A549 (cell line): ENCODE data around the gene NOP9. TPM values are rescaled to one million over a fixed set of nuclear protein-coding genes. Genes with fewer than 3 reads are reported as not detected.

Experiments used
- ATAC-seq, 2 experiments: fragments of 200-7000 bp in 1 of 2; fragments of >200 bp in 1 of 2; cut with Nextera tagmentation in 1 of 2; cut with Tn5 transposase in 1 of 2; 3 replicates each; pipeline versions ENCODE4 v1.8.0 to v1.9.1; 2018 to 2020; ENCODE audit warnings: mild to moderate bottlenecking in 1 of 2, moderate library complexity in 1 of 2
- CTCF ChIA-PET: fragments of 300-600 bp; sonication (Branson Sonifier 250); formaldehyde crosslinking; extraction: SDS; loops from one replicate; lab custom pipeline; 2021; ENCODE audit warnings: antibody characterized with exemption, inconsistent platforms; lab: Yijun Ruan, JAX
- POLR2A ChIA-PET: fragments of 350-600 bp; formaldehyde crosslinking; extraction: SDS; loops from one replicate; lab custom pipeline; 2021; ENCODE audit warnings: antibody characterized with exemption, inconsistent platforms; lab: Yijun Ruan, JAX
- DNase-seq, 2 experiments: peaks; one replicate each; pipeline versions ENCODE4 v3.0.0 to v3.0.0-alpha.2; 2011 to 2016; ENCODE audit warnings: low read depth in 1 of 2, low spot score in 1 of 2
- FAIRE-seq: peaks from 2 replicates; lab custom pipeline; 2011; peaks lifted over from hg19 to GRCh38; lab: Jason Lieb, UNC
- H3K27ac ChIP-seq, 2 experiments: fragments of >200 bp; sonication (Bioruptor Twin); formaldehyde crosslinking; 3 replicates each; pipeline ENCODE4 v1.5.1; 2016 to 2017
- H3K4me1 ChIP-seq: fragments of >200 bp; sonication (Bioruptor Twin); formaldehyde crosslinking; 3 replicates; pipeline ENCODE4 v1.6.1; 2016
- H3K4me2 ChIP-seq: fragments of >200 bp; sonication (Bioruptor Twin); formaldehyde crosslinking; 3 replicates; pipeline ENCODE4 v1.6.1; 2016
- H3K4me3 ChIP-seq: fragments of >200 bp; sonication (Bioruptor Twin); formaldehyde crosslinking; 3 replicates; pipeline ENCODE4 v1.5.1; 2016
- H3K9me3 ChIP-seq: fragments of >200 bp; sonication (Bioruptor Twin); formaldehyde crosslinking; 3 replicates; pipeline ENCODE4 v1.6.1; 2016
- BHLHE40 ChIP-seq: IDR thresholded peaks from 2 replicates; pipeline ENCODE4 v1.6.1; 2012; ENCODE audit warnings: low read depth, low read length, inconsistent platforms
- CBX2 ChIP-seq: fragments of 200-600 bp; sonication (generic); IDR thresholded peaks from 2 replicates; pipeline ENCODE4 v1.6.1; 2016; ENCODE audit warnings: low read depth, mild to moderate bottlenecking, borderline replicate concordance
- CBX8 ChIP-seq: fragments of 200-600 bp; sonication (generic); IDR thresholded peaks from 2 replicates; pipeline ENCODE4 v1.6.1; 2016
- CEBPB ChIP-seq, 2 experiments: fragments of >200 bp in 1 of 2; sonication (Bioruptor Twin) in 1 of 2; formaldehyde crosslinking in 1 of 2; IDR thresholded peaks; 2 replicates each; pipeline ENCODE4 v1.6.1; 2012 to 2016
- CHD4 ChIP-seq: fragments of 200-600 bp; sonication (generic); IDR thresholded peaks from 2 replicates; pipeline ENCODE4 v1.6.1; 2016; ENCODE audit warnings: antibody characterized with exemption, mild to moderate bottlenecking, borderline replicate concordance
- CTCF ChIP-seq: fragments of >200 bp; sonication (Bioruptor Twin); formaldehyde crosslinking; IDR thresholded peaks from 3 replicates; pipeline ENCODE4 v1.5.1; 2016
- EHF ChIP-seq: fragments of 250-450 bp; sonication (Bioruptor Pico); IDR thresholded peaks from 2 replicates; pipeline ENCODE4 v1.5.0; 2020; ENCODE audit warnings: mild to moderate bottlenecking
- FOXS1 ChIP-seq: fragments of 250-450 bp; sonication (Bioruptor Pico); IDR thresholded peaks from 2 replicates; pipeline ENCODE4 v1.5.0; 2020; ENCODE audit warnings: mild to moderate bottlenecking, moderate library complexity
- HES2 ChIP-seq: fragments of >200 bp; sonication (Bioruptor Twin); formaldehyde crosslinking; IDR thresholded peaks from 2 replicates; pipeline ENCODE4 v1.6.1; 2016
- HMGXB4 ChIP-seq: fragments of 250-450 bp; sonication (Bioruptor Pico); IDR thresholded peaks from 2 replicates; pipeline ENCODE4 v1.5.0; 2021; ENCODE audit warnings: mild to moderate bottlenecking, moderate library complexity, borderline replicate concordance
- MYC ChIP-seq: IDR thresholded peaks from 2 replicates; pipeline ENCODE4 v1.6.1; 2012; ENCODE audit warnings: mild to moderate bottlenecking, inconsistent platforms, low read length, improper control_type of control experiment, borderline replicate concordance
- NPAS2 ChIP-seq: fragments of 250-450 bp; sonication (Bioruptor Pico); IDR thresholded peaks from 2 replicates; pipeline ENCODE4 v1.8.0; 2022; ENCODE audit warnings: mild to moderate bottlenecking, moderate library complexity, borderline replicate concordance
- POLR2A ChIP-seq: IDR thresholded peaks from 2 replicates; pipeline ENCODE4 v1.6.1; 2012; ENCODE audit warnings: mild to moderate bottlenecking, low read length
- POLR2AphosphoS2 ChIP-seq: conservative IDR thresholded peaks from 2 replicates; pipeline ENCODE4 v1.6.1; 2012; ENCODE audit warnings: low read length, improper control_type of control experiment, inconsistent platforms
- RAD21 ChIP-seq, 2 experiments: fragments of >200 bp in 1 of 2; sonication (Bioruptor Twin) in 1 of 2; formaldehyde crosslinking in 1 of 2; IDR thresholded peaks in 1 of 2; conservative IDR thresholded peaks in 1 of 2; 2 replicates in 1 of 2; 3 replicates in 1 of 2; pipeline ENCODE4 v1.6.1; 2012 to 2018; ENCODE audit warnings: inconsistent platforms in 1 of 2
- REST ChIP-seq: fragments of 200-600 bp; sonication (generic); IDR thresholded peaks from 2 replicates; pipeline ENCODE4 v1.6.1; 2016; ENCODE audit warnings: antibody characterized with exemption, mild to moderate bottlenecking, moderate library complexity
- RFX5 ChIP-seq: fragments of 450-650 bp; IDR thresholded peaks from 2 replicates; pipeline ENCODE4 v1.7.1; 2014; ENCODE audit warnings: antibody characterized with exemption, mild to moderate bottlenecking, moderate library complexity
- SREBF2 ChIP-seq: fragments of 450-650 bp; IDR thresholded peaks from 2 replicates; pipeline ENCODE4 v1.6.1; 2014; ENCODE audit warnings: mild to moderate bottlenecking, moderate library complexity
- ZC3H11A ChIP-seq: fragments of 450-650 bp; IDR thresholded peaks from 2 replicates; pipeline ENCODE4 v1.6.1; 2014; ENCODE audit warnings: antibody characterized with exemption, mild to moderate bottlenecking
- ZFP36 ChIP-seq: fragments of 450-650 bp; IDR thresholded peaks from 2 replicates; pipeline ENCODE4 v1.6.1; 2014; ENCODE audit warnings: borderline replicate concordance; ENCODE audit not compliant: partially characterized antibody
- ZNF302 ChIP-seq: fragments of 250-450 bp; sonication (Bioruptor Pico); IDR thresholded peaks from 2 replicates; pipeline ENCODE4 v1.9.0; 2021; ENCODE audit warnings: inconsistent platforms, mild to moderate bottlenecking, moderate library complexity
- WGBS: methylation state at CpG from one replicate; pipeline ENCODE4 v1.1.6; 2017; ENCODE audit errors: missing lambda C conversion rate; 5-methylcytosine and 5-hydroxymethylcytosine counted together
- polyA plus RNA-seq, 4 experiments: library from polyadenylated mRNA; depleted of rRNA in 3 of 4; stranded (reverse); fragments of >200 nt; fragmentation: RNase III in 1 of 4; extraction: RNeasy Plus Mini Kit Qiagen cat#74134 plus additional on column Dnase treatment in 1 of 4; gene quantifications; 2 replicates in 3 of 4; 3 replicates in 1 of 4; pipeline ENCODE4 v1.2.3, GENCODE V29; 2011 to 2017

NOP9 gene
- polyA plus RNA-seq, 2 of the 4 experiments (the other 2 are of a cell fraction) = 16.5 to 24.5 TPM

GRCh38 chr14:24329736-24330135 lies 30.1 kb downstream of the NOP9 start:
- POLR2A ChIA-PET = interaction anchor here (1.3 kb wide), 1 partner anchor 100 kb away, joined by 4 read pairs; the partner anchor contains the start of genes CBLN3 and KHNYN
- no peak for DNase-seq
- ATAC-seq = no peak
- FAIRE-seq = no peak
- 75% methylated on average over 9 of the region's 9 CpGs for WGBS
- no peak for TF ChIP-seq CHD4
- TF ChIP-seq POLR2AphosphoS2 = no peak
- TF ChIP-seq CBX2 = no peak
- no peak for TF ChIP-seq REST
- TF ChIP-seq RAD21 (conservative IDR thresholded peaks at IDR 0.05 in 1 of 2, IDR thresholded peaks at IDR 0.05 in 1 of 2) = no peak
- TF ChIP-seq ZFP36 = no peak
- no peak for TF ChIP-seq HMGXB4 (CRISPR knock-in tag)
- TF ChIP-seq CBX8 = no peak
- TF ChIP-seq RFX5 = no peak
- TF ChIP-seq FOXS1 = no peak
- no peak for TF ChIP-seq ZNF302
- TF ChIP-seq CTCF = no peak
- TF ChIP-seq SREBF2 = no peak
- TF ChIP-seq BHLHE40 = no peak
- no peak overlapping the region for H3K27ac ChIP-seq
- H3K4me2 ChIP-seq = no peak overlapping the region
- H3K4me1 ChIP-seq = peaks cover 3% of the 10 kb centered on the region; the same call in 1 of the 3 replicates
- CTCF ChIA-PET = interaction anchor here (0.9 to 46.6 kb wide), 9 partner anchors 11 to 110 kb away, joined by 3 to 1142 read pairs (median 11); partner anchors contain the start of genes CBLN3, CIDEB, KHNYN and LTB4R
- H3K9me3 ChIP-seq = no peaks in the 10 kb centered on the region
- no peak overlapping the region for H3K4me3 ChIP-seq

- Histone ChIP-seq H3K4me2 (no peak overlapping the region), H3K4me1 (peaks cover 3% of the 10 kb centered on the region; the same call in 1 of the 3 replicates), H3K9me3 (no peaks in the 10 kb centered on the region), H3K4me3 (no peak overlapping the region), H3K27ac (no peak overlapping the region)
- TF ChIP-seq ZFP36 = no peak
- no peak for TF ChIP-seq ZC3H11A
- no peak for TF ChIP-seq EHF (CRISPR knock-in tag)
- TF ChIP-seq CEBPB (IDR thresholded peaks at IDR 0.05) = no peak
- TF ChIP-seq HES2 = no peak
- no peak for TF ChIP-seq BHLHE40
- TF ChIP-seq FOXS1 = no peak
- no peak for TF ChIP-seq MYC
- no peak for TF ChIP-seq POLR2A
- TF ChIP-seq NPAS2 (CRISPR knock-in tag) = no peak
- POLR2A ChIA-PET = interaction anchor here (1.0 to 3.4 kb wide), 2 partner anchors 99 to 105 kb away, joined by 3 to 66 read pairs; partner anchors contain the start of genes CBLN3 and KHNYN
- ATAC-seq (no peak), DNase-seq (no peak), FAIRE-seq (no peak)
- CTCF ChIA-PET = interaction anchor here (0.8 to 46.6 kb wide), 17 partner anchors 8 to 111 kb away, joined by 3 to 1142 read pairs (median 6); partner anchors contain the start of genes CBLN3, CIDEB, KHNYN and LTB4R
- WGBS = 79% methylated on average over 10 of the region's 10 CpGs
Observed at GRCh38 chr14:24330973-24331674, 31.5 kb downstream of the NOP9 start.
